NCI-H1092 treated with DMSO at 0.1 percent for 48 hours (cell line): ENCODE data around the gene POLR2J2.
"Not testable (repeated sequence)": the region's sequence is repeated elsewhere in the genome, so short reads cannot be mapped to it uniquely, and the experiment has no call there.

Source experiments
- DNase-seq: peaks from one replicate; lab custom pipeline; 2025; lab: John Stamatoyannopoulos, UW

POLR2J2 gene

DNA sequence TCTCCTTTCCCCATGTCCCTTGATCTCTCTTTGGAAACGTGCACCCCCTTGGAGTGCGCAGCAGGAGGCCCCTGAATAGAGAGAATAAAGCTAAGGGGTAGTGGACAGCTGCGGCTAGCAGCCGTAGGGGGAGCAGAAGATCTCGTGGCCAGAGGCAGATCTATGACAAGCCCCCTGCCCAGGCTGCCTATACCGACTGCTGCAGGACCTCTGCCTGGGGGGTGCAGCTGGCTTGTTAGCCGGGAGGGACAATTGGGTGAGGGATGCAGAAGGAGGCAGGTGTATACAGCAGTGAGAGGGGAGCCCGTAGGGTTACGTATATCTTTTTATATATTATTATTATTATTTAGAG, 469 bp upstream of the POLR2J2 start:
- not testable (repeated sequence) for DNase-seq

DNA sequence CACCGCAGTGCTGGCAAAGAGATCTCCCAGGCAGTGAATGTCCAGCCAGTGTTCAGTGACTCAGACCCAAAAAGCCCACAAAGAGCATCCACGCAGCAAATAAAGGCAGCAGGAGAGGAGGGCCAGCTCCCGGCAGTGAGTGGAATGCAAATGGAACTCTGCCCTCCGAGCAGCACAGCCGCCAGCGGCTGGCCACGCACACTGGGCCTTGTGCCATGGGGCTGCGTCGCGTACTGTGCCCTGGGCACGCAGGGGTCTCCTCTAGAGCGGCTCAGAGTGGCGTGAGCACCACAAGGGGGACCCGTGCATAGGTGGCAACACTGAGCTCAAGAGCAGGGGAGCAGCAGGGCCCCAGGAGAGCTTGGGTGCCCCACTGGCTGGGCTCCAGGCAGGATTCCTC, 3.9 kb downstream of the POLR2J2 start:
- DNase-seq, result not testable (repeated sequence)

DNA sequence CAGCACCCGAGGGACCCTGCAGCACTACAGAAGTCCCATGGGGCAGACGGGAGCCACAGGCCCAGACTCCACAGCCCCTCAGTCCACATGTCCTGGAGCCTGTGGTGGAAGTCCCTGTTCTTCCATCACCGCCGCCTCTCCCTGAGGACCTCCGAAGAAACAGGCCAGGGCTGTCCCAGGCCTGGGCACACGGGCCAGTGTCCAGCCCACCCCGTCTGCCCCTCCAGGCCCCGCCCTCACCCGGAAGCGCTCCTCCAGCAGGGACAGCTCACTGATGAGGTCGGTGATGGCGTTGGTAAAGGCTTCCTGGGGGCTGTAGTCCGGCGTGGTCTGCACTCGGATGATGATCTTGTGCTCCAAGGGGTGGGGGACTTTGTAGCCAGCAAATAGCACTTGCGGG, 4.6 kb downstream of the POLR2J2 start:
- not testable (repeated sequence) for DNase-seq

DNA sequence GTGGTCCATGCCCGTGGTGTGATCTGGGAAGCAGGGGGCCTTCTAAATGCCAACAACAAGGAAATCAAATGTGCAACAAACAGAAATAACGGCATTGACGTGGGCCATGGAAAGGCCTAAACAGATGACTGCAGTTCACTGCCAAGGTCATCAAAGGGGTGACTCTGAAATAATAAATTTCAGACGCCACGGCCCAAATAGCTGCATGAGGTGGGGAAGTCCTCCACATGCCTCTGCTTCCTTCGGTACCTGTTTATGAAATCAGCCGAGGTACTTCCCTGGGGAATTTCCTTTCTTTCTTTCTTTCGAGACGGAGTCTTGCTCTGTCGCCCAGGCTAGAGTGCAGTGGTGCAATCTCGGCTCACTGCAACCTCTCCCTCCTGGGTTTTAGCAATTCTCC, 6.7 kb downstream of the POLR2J2 start:
- not testable (repeated sequence) for DNase-seq

DNA sequence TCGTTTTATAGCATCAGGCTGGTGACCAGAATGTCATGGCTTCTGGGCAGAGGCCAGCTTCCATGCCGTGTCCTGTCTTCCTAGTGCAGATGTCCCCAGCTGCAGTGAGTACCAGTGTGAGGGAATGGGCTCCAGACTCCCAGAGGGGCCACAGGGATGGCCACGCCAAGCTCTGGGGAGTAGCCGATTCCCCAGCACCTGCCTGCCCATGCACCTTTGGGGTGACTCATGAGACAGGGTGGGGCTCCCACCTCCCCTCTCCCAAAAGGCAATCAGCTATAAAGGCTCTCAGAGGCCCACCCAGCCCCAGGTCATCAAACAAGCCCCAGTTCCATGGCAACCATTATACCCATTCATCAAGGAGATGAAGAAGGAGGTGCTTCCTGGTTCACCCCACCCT, 21.5 kb downstream of the POLR2J2 start, which contains the start of gene SPDYE2B:
SPDYE2B (plus strand) TSS at position 396 of the 400 bp plus-strand sequence. CDS start 2,030 bp downstream, outside the sequence.
- not testable (repeated sequence) for DNase-seq

DNA sequence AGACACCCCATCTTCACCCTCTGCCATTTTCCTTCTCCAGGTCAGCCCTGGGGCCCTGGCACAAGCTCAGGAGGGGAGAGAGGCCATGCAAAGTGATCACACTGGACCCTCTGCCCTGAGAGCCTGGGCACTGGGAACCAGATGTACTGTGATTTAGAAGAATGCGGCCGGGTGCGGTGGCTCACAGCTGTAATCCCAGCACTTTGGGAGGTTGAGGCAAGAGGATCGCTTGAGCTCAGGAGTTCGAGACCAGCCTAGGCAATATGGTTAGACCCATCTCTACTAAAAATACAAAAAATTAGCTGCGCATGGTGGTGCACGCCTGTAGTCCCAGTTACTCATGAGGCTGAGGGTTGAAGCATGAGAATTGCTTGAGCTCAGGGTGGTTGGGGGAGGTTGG, 23.6 kb downstream of the POLR2J2 start:
- DNase-seq, result not testable (repeated sequence)

DNA sequence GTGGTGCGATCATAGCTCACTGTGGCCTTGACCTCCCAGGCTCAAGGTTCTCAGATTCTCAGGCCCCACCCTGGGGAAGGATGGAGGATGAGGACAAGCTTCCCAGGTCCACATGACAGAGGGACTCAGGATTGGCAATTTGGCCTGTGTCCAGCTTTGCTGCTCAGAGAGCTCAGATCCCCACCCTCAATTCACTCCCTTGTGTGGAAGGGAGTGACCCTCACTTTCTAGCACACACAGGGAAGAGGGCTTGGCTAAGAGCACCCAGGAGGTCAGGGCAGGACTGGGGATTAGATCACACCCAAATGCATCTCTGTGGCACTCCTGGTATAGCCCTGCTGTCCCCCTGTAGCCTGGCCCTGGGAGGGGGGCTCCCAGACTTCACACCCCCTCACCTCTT, 28.1 kb downstream of the POLR2J2 start:
- not testable (repeated sequence) for DNase-seq

DNA sequence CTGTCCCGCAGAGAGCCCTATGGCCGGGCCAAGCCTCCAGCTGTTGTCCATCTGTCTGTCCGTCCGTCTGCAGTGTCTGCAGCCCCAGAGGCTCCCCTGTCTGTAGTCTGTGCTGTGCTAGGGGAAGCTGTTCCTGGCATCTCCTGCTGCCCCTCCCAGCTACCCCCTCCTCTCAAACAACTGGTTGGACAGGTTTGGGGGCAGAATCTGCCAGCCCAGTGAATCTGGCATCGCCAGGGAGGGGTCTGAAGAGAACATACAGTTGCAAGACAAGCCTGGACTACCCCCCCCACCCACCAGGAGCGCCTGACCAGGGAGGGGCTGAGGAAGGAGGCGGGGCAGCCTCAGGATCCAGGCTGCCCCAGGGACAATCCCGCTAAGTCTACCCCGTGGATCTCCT, 28.8 kb downstream of the POLR2J2 start, which contains the start of gene UPK3BL1:
UPK3BL1 (minus strand) TSS at position 101 of the 400 bp plus-strand sequence; CDS start at position 51, 50 bp downstream.
- DNase-seq, result not testable (repeated sequence)

DNA sequence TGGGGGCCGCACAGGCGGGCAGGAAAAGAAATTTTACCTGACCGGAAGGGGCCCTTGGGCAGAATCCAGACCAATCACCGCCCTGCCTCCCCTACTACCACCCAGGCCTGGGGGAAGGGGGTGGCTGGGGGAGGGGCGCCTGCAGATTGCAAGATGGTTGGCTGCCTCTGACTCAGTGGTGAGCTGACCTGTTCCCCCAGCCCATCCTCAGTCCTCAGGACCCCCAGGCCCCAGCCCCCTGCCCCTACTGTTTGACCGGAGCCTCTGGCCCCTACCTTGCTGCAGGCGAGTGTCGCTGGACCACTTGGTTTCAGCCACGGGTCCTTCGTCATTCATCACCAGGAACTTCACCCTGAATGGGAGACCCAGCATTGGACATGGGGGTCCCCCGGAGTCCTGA, 32.6 kb downstream of the POLR2J2 start:
- DNase-seq, result not testable (repeated sequence)

DNA sequence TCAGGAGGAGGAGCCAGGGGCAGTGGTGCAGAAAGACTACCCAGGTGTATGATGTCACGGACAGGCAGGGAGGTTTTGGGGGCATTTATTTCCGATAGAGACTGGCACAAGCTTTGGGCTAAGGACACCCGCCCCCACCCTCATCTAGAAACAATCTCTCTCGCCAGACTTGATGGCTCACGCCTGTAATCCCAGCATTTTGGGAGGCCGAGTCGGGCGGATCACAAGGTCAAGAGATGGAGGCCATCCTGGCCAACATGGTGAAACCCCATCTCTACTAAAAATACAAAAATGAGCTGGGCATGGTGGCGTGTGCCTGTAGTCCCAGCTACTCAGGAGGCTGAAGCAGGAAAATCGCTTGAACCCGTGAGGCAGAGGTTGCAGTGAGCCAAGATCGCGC, 34.5 kb downstream of the POLR2J2 start:
- not testable (repeated sequence) for DNase-seq

DNA sequence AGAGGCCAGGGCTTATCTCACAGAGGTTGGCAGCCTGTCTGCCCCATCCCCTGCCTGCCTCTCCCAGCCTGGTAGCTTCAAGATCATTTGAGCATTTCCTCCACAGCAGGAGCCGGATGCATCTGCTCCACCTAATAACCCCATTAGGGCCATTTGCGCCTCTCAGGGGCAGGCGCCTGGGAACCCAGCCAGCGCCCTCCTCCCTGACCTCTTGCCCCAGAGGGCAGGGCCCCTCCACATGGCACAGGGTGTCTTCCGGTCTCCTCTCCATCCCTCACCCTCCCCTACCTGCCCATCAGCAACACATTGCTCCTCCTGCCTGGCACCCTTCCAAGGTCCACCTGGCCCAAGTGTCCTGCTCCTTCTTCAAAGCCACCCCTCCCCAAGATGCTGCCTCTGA, 36.1 kb downstream of the POLR2J2 start:
- not testable (repeated sequence) for DNase-seq

DNA sequence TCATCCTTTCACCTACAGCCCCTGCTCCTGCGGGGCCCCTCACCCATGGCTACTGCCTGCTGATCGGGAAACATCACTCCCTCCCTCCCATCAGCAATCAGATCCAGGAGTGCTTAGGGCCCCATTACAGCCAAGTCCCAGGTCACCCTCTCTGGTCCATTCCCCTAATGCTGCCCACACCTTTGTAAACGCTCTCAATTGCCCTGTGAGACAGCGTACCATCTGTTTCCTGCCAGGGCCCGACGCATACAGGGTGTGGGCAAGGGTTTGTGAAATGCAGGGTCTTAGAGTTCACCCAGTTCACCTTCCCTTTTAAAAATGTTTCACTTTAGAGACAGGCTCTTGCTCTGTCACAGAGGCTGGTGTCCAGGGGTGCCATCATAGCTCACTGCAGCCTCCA, 37.2 kb downstream of the POLR2J2 start:
- not testable (repeated sequence) for DNase-seq

DNA sequence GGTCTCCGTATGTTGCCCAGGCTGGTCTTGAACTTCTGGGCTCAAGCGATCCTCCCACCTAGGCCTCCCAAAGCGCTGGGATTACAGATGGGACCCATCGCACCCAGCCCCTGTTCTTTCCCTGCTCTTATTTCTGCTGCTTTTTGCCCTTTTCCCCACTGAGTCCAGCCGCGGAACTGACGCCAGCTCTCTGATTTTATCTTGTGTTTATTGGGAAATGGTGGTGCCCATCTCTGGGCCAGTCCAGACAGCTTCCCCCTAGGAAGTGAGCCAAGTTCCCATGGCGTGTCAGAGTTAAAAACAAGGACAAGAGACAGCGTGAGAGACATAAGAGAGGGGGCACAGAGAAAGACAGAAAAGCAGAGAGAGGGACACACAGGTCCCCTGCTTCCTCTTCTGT, 40.8 kb downstream of the POLR2J2 start:
- DNase-seq, result not testable (repeated sequence)

DNA sequence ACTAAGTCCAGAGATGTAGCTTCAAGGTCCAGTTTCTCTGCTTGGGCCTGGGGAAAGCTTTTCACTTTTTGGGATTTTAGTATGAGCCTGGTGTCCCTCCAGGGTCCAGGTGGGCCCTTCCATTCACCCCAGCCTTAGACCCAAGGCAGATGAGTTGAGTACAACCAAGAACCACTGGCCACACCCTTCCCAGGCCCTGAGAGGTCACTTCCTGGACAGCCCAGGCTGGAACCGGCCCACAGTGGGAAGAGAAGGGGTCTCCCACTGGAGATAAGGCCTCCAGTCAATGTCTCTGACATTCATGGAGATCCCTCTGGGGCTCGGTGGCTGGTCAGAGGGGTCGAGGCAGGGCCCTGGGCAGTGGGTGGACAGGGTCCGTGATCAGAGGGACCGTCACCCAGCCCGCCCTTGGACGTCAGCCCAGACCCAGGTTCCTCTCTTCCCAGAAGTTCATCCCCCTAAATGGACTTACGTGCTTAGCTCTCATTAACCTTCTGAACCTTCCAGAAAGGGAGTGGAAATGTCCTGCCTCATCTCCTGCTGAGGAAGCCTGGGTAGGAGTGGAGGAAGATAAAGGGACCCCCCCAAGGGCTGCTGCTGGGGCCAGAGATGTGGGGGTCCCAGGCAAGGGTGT, 44.1 kb downstream of the POLR2J2 start:
- not testable (repeated sequence) for DNase-seq

DNA sequence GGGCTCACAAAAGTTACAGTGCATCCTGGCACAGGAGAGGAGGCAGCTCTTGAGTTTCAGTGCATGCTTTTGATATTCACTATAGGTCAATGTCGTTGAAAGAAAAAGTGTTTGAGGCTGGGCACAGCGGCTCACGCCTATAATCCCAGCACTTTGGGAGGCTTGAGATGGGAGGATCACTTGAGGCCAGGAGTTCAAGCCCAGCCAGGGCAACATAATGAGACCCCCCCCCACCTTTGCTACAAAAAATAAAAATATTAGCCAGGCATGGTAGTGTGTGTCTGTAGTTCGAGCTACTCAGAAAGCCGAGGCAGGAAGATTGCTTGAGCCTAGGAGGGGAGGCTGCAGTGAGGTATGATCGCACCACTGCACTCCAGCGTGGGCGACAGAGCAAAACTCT, 53.3 kb downstream of the POLR2J2 start:
- DNase-seq, result not testable (repeated sequence)

DNA sequence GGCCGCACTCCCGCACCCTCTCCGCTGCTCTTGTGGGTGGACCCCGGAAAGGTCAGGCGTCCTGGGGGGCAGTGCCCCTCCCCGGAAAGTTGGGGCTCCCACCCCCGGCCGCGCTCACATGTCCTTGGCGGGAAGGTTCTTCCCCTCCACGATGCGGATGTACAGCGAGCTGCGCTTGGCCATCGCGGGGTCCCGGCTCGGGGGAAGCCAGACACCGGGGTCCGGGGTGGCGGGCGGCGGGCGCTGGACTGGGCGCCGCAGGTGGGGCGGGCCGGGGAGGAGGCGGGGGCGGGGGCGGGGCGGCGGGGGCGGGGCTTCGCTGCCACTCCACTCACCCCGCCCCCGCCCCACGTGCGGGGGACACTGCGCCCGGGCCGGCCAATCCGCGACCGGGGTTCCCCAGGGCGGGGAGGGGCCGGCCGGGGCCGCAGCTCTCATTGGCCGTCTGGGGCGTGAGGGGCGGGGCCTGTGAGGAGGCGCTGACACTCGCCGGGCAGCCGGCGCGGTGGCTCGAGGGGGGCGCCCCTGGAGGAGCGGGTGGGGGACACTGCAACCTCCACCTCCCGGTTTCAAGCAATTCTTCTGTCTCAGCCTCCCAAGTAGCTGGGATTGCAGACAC, 54.8 kb downstream of the POLR2J2 start, which contains the start of gene RASA4:
RASA4 (minus strand) TSS at position 250 of the 619 bp plus-strand sequence; CDS start at position 183, 67 bp downstream.
- not testable (repeated sequence) for DNase-seq
